Tibial artery (tissue), 4 donors: ENCODE measurements around the gene FXYD1.

Experiments used
- DNase-seq, 2 donors: peaks; one replicate each; pipeline ENCODE4 v3.0.0-alpha.2; 2019
- H3K27ac ChIP-seq, 2 donors: fragments of 200-600 bp; sonication (generic) in 1 of 2; 1 replicate in 1 of 2; 2 replicates in 1 of 2; pipeline ENCODE4 v1.5.1; 2018 to 2019; ENCODE audit warnings: mild to moderate bottlenecking in 1 of 2
- H3K27me3 ChIP-seq, 2 donors: fragments of 200-600 bp; sonication (generic) in 1 of 2; one replicate each; pipeline versions ENCODE4 v1.5.1 to v1.6.0; 2016 to 2019
- H3K36me3 ChIP-seq, 3 donors: fragments of 200-600 bp; sonication (generic) in 2 of 3; one replicate each; pipeline ENCODE4 v1.5.1; 2016 to 2019; ENCODE audit warnings: mild to moderate bottlenecking in 2 of 3
- H3K4me1 ChIP-seq, 4 donors: fragments of 200-600 bp; sonication (generic) in 2 of 4; 1 replicate in 3 of 4; 2 replicates in 1 of 4; pipeline ENCODE4 v1.5.1; 2016 to 2019
- H3K4me3 ChIP-seq, 2 donors: fragments of 200-600 bp; sonication (generic) in 1 of 2; 1 replicate in 1 of 2; 2 replicates in 1 of 2; pipeline ENCODE4 v1.5.1; 2018 to 2019; ENCODE audit warnings: mild to moderate bottlenecking in 2 of 2
- H3K9me3 ChIP-seq, 3 donors: fragments of 200-600 bp; sonication (generic) in 1 of 3; one replicate each; pipeline ENCODE4 v1.5.1; 2016 to 2019
- intact Hi-C: fragments of 100-400 bp; cut with DNase I; formaldehyde crosslinking; loops from one replicate; pipeline ENCODE4 v1.15.0; 2023; ENCODE audit warnings: low total_unique reads
- TF ChIP-seq, protein P1 (sequence below), 2 experiments: fragments of 200-600 bp in 1 of 2; fragments of 450-650 bp in 1 of 2; IDR thresholded peaks; one replicate each; pipeline ENCODE4 v1.5.1; 2017 to 2019; ENCODE audit warnings: antibody characterized with exemption in 2 of 2, mild to moderate bottlenecking in 1 of 2, moderate library complexity in 1 of 2

Gene FXYD1

GRCh38 chr19:35105411-35106290 is 33.0 kb upstream of the FXYD1 start:
- H3K27me3 ChIP-seq: peaks cover 0 to 13% of the 10 kb centered on the region in 2 donors
- intact Hi-C loops: no loop called here
- no peak for DNase-seq
- TF ChIP-seq, protein P1, sequence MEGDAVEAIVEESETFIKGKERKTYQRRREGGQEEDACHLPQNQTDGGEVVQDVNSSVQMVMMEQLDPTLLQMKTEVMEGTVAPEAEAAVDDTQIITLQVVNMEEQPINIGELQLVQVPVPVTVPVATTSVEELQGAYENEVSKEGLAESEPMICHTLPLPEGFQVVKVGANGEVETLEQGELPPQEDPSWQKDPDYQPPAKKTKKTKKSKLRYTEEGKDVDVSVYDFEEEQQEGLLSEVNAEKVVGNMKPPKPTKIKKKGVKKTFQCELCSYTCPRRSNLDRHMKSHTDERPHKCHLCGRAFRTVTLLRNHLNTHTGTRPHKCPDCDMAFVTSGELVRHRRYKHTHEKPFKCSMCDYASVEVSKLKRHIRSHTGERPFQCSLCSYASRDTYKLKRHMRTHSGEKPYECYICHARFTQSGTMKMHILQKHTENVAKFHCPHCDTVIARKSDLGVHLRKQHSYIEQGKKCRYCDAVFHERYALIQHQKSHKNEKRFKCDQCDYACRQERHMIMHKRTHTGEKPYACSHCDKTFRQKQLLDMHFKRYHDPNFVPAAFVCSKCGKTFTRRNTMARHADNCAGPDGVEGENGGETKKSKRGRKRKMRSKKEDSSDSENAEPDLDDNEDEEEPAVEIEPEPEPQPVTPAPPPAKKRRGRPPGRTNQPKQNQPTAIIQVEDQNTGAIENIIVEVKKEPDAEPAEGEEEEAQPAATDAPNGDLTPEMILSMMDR (IDR thresholded peaks at IDR 0.05): no peak
- no peak overlapping the region for H3K27ac ChIP-seq
- no peaks in the 10 kb centered on the region for H3K9me3 ChIP-seq
- H3K36me3 ChIP-seq: no peaks in the 10 kb centered on the region
- H3K4me3 ChIP-seq: no peak overlapping the region
- no peaks in the 10 kb centered on the region for H3K4me1 ChIP-seq

GRCh38 chr19:35106291-35106583 is 32.4 kb upstream of the FXYD1 start:
- no peaks in the 10 kb centered on the region for H3K4me1 ChIP-seq
- DNase-seq: no peak
- no peaks in the 10 kb centered on the region for H3K36me3 ChIP-seq
- H3K4me3 ChIP-seq: no peak overlapping the region
- peaks cover 0 to 10% of the 10 kb centered on the region in 2 donors for H3K27me3 ChIP-seq
- TF ChIP-seq, protein P1 (IDR thresholded peaks at IDR 0.05): no peak
- no peak overlapping the region for H3K27ac ChIP-seq
- intact Hi-C loops: no loop called here
- H3K9me3 ChIP-seq: no peaks in the 10 kb centered on the region

- Histone ChIP-seq H3K27ac (no peak overlapping the region), H3K9me3 (no peaks in the 10 kb centered on the region), H3K4me1 (no peaks in the 10 kb centered on the region), H3K36me3 (no peaks in the 10 kb centered on the region), H3K4me3 (no peak overlapping the region), H3K27me3 (peaks cover 0 to 10% of the 10 kb centered on the region in 2 donors)
- intact Hi-C loops: no loop called here
- no peak for DNase-seq
- TF ChIP-seq, protein P1 (IDR thresholded peaks at IDR 0.05): no peak
These were observed 31.6 kb upstream of the FXYD1 start for GRCh38 chr19:35106898-35107541.

DNA sequence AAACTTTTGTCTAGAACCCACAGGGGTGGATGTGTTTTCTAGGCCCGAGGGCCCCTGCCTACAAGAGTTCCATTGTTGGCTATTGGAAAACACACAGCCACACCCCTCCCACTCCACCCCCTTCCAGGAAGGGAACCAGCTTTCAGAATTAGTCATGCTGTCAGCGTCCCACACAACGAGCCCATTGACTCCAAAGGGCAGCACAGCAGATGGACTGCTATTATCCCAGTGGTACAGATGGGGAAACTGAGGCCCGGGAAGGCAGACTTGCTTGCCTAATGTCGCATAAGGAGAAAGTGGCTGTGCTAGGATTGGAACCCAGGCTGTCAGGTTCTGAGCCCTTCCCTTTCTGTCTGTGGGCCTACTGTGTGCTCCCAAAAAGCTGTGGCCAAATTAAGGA is 31.1 kb upstream of the FXYD1 start:
- no peaks in the 10 kb centered on the region for H3K9me3 ChIP-seq
- no peaks in the 10 kb centered on the region for H3K4me1 ChIP-seq
- intact Hi-C loops: no loop called here
- TF ChIP-seq, protein P1 (IDR thresholded peaks at IDR 0.05): no peak
- H3K27ac ChIP-seq: no peak overlapping the region
- no peak overlapping the region for H3K4me3 ChIP-seq
- H3K36me3 ChIP-seq: no peaks in the 10 kb centered on the region
- no peak for DNase-seq
- H3K27me3 ChIP-seq: peaks cover 0 to 10% of the 10 kb centered on the region in 2 donors

DNA sequence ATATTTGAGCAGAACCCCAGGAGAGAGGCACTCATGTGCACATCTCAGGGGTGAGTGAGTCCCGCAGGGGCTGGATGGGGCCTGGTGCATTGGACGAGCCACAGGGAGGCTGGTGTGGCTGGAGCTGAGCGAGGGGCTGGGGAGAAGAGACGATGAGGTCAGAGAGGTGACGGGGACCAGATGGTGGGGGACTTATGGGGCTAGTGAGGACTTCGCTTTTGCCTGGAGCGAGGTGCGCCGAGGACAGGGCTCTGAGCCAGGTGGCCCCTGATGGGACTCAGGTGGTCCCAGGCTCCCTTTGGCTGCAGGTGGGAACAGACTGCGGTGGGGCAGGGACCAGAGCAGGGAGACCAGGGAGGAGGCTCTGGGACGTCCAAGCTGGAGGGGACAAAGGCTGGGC is 29.9 kb upstream of the FXYD1 start:
- no peak overlapping the region for H3K4me3 ChIP-seq
- H3K27me3 ChIP-seq: peaks cover 0 to 10% of the 10 kb centered on the region in 2 donors
- no peaks in the 10 kb centered on the region for H3K9me3 ChIP-seq
- H3K27ac ChIP-seq: no peak overlapping the region
- no peak for DNase-seq
- no peaks in the 10 kb centered on the region for H3K36me3 ChIP-seq
- H3K4me1 ChIP-seq: no peaks in the 10 kb centered on the region
- TF ChIP-seq, protein P1 (IDR thresholded peaks at IDR 0.05): no peak
- intact Hi-C loops: no loop called here
